A673 (cell line): ENCODE data around the gene SIRT6. TPM values are rescaled to one million over a fixed set of nuclear protein-coding genes. Genes with fewer than 3 reads are reported as not detected.
A peak's percentile ranks its signal among the peaks of the same experiment; 100 is the strongest.

Source experiments
- BruUV-seq: library from RNA; stranded (reverse); fragments of 400-500 nt; replicated peaks from 2 replicates; lab custom pipeline; 2021; lab: Mats Ljungman, UMichigan
- CTCF ChIA-PET: fragments of 300-600 bp; sonication (Branson Sonifier 250); formaldehyde crosslinking; loops from one replicate; lab custom pipeline; 2022; ENCODE audit warnings: antibody characterized with exemption; lab: Charles Lee
- POLR2A ChIA-PET: fragments of 300-600 bp; sonication (Branson Sonifier 250); formaldehyde crosslinking; loops from one replicate; lab custom pipeline; 2022; ENCODE audit warnings: antibody characterized with exemption; ENCODE audit not compliant: low non-redundant PET; lab: Charles Lee
- DNase-seq: peaks from one replicate; pipeline ENCODE4 v3.0.0-alpha.2; 2015; ENCODE audit warnings: low spot score
- H3K27ac ChIP-seq: fragments of 200-600 bp; sonication (generic); 2 replicates; pipeline ENCODE4 v1.5.1; 2016; ENCODE audit warnings: mixed run types, low read depth, mild to moderate bottlenecking, mixed read lengths, antibody characterized with exemption, low read length; ENCODE audit not compliant: poor library complexity, severe bottlenecking
- H3K27me3 ChIP-seq: fragments of 200-600 bp; sonication (generic); replicated peaks from 2 replicates; pipeline ENCODE4 v1.6.1; 2017; ENCODE audit warnings: mixed run types, low read depth, mild to moderate bottlenecking, mixed read lengths, antibody characterized with exemption, low read length; ENCODE audit not compliant: insufficient read depth, poor library complexity
- H3K36me3 ChIP-seq: fragments of 200-600 bp; sonication (generic); 2 replicates; pipeline ENCODE4 v1.6.1; 2016; ENCODE audit warnings: mixed run types, mild to moderate bottlenecking, mixed read lengths, antibody characterized with exemption, low read length; ENCODE audit not compliant: insufficient read depth, poor library complexity, severe bottlenecking
- H3K4me1 ChIP-seq: fragments of 200-600 bp; sonication (generic); 2 replicates; pipeline ENCODE4 v1.6.1; 2017; ENCODE audit warnings: mixed run types, mild to moderate bottlenecking, mixed read lengths, antibody characterized with exemption, low read length; ENCODE audit not compliant: insufficient read depth, poor library complexity, severe bottlenecking
- H3K4me3 ChIP-seq: fragments of 200-600 bp; sonication (generic); 2 replicates; pipeline ENCODE4 v1.5.1; 2016; ENCODE audit warnings: low read depth, mixed run types, mild to moderate bottlenecking, mixed read lengths, low read length; ENCODE audit not compliant: poor library complexity, severe bottlenecking
- H3K9me3 ChIP-seq: fragments of 200-600 bp; sonication (generic); 2 replicates; pipeline ENCODE4 v1.6.1; 2016; ENCODE audit warnings: mixed run types, low read depth, mild to moderate bottlenecking, mixed read lengths, antibody characterized with exemption, low read length; ENCODE audit not compliant: poor library complexity, severe bottlenecking
- CTCF ChIP-seq: fragments of 300-800, 200-600 bp; sonication (generic); conservative IDR thresholded peaks from 2 replicates; pipeline ENCODE4 v1.5.1; 2017; ENCODE audit warnings: low read depth, mild to moderate bottlenecking, antibody characterized with exemption, low read length, moderate library complexity, mixed read lengths
- EZH2 ChIP-seq: fragments of 200-600 bp; sonication (generic); IDR thresholded peaks from 2 replicates; pipeline ENCODE4 v1.6.1; 2017; ENCODE audit warnings: borderline replicate concordance, low read depth, mild to moderate bottlenecking, mixed read lengths, antibody characterized with exemption, low read length; ENCODE audit not compliant: poor library complexity, severe bottlenecking
- intact Hi-C: fragments of 100-400 bp; cut with micrococcal nuclease; formaldehyde crosslinking; loops from one replicate; pipeline ENCODE4 v1.10.0; 2022; ENCODE audit not compliant: unreplicated experiment
- total RNA-seq: library from RNA; stranded (reverse); gene quantifications from 2 replicates; pipeline ENCODE4 v1.2.3, GENCODE V29; 2021

Gene SIRT6
- total RNA-seq, 1 experiment from 2014 or later, result 36.3 TPM

- BruUV-seq, result no TSS peak
- H3K36me3 ChIP-seq, result no peaks in the 10 kb centered on the region
- no peaks in the 10 kb centered on the region for H3K27me3 ChIP-seq
- no peak for DNase-seq
- no peak for TF ChIP-seq CTCF
- no peak for TF ChIP-seq EZH2
- ChIA-PET POLR2A (no interaction called here), CTCF (no interaction called here)
- no peak overlapping the region for H3K4me3 ChIP-seq
- intact Hi-C loops, result no loop called here
- H3K9me3 ChIP-seq, result no peaks in the 10 kb centered on the region
- H3K27ac ChIP-seq, result no peak overlapping the region
- no peaks in the 10 kb centered on the region for H3K4me1 ChIP-seq
These were observed 35.3 kb upstream of the SIRT6 start for GRCh38 chr19:4217429-4218264.

- TF ChIP-seq EZH2 (no peak), CTCF (no peak)
- ChIA-PET POLR2A (no interaction called here), CTCF (no interaction called here)
- Histone ChIP-seq H3K27me3 (peaks cover 3% of the 10 kb centered on the region), H3K36me3 (no peaks in the 10 kb centered on the region), H3K4me1 (no peaks in the 10 kb centered on the region), H3K4me3 (no peak overlapping the region), H3K27ac (no peak overlapping the region), H3K9me3 (no peaks in the 10 kb centered on the region)
- no peak for DNase-seq
- TSS peak; percentile 69 for BruUV-seq
- intact Hi-C loops, result no loop called here
These were observed 34.5 kb upstream of the SIRT6 start for GRCh38 chr19:4216846-4217245.

- TF ChIP-seq EZH2 (no peak), CTCF (no peak)
- CTCF ChIA-PET, result no interaction called here
- no peak overlapping the region for H3K4me3 ChIP-seq
- H3K27ac ChIP-seq, result no peak overlapping the region
- no peaks in the 10 kb centered on the region for H3K36me3 ChIP-seq
- no peaks in the 10 kb centered on the region for H3K9me3 ChIP-seq
- no TSS peak for BruUV-seq
- peaks cover 3% of the 10 kb centered on the region for H3K27me3 ChIP-seq
- POLR2A ChIA-PET, result no interaction called here
- DNase-seq, result no peak
- H3K4me1 ChIP-seq, result no peaks in the 10 kb centered on the region
- intact Hi-C loops, result no loop called here
These were observed 33.4 kb upstream of the SIRT6 start for GRCh38 chr19:4215807-4216206.
